Measurements from ENCODE around the gene RD3L.

- TF ChIP-seq CTCF (conservative IDR thresholded peaks at IDR 0.05; ENCODE audit: low read depth, low read length) (no peak), POLR2A (IDR thresholded peaks at IDR 0.05; ENCODE audit: low read depth, low read length) (no peak), BHLHE40 (IDR thresholded peaks at IDR 0.05; ENCODE audit: low read depth, low read length) (no peak), RAD21 (IDR thresholded peaks at IDR 0.05; ENCODE audit: low read length) (no peak), MAFK (IDR thresholded peaks at IDR 0.05; ENCODE audit: low read depth, low read length) (no peak), RFX5 (IDR thresholded peaks at IDR 0.05; ENCODE audit: low read depth, low read length) (no peak), SMC3 (IDR thresholded peaks at IDR 0.05; ENCODE audit: low read depth, low read length) (no peak)
Measured at GRCh38 chr14:103943673-103944072, 1.3 kb upstream of the RD3L start.
